Measurements from ENCODE around the gene LRRC4B.
A peak's percentile ranks its signal among the peaks of the same experiment; 100 is the strongest.

LRRC4B gene

DNA sequence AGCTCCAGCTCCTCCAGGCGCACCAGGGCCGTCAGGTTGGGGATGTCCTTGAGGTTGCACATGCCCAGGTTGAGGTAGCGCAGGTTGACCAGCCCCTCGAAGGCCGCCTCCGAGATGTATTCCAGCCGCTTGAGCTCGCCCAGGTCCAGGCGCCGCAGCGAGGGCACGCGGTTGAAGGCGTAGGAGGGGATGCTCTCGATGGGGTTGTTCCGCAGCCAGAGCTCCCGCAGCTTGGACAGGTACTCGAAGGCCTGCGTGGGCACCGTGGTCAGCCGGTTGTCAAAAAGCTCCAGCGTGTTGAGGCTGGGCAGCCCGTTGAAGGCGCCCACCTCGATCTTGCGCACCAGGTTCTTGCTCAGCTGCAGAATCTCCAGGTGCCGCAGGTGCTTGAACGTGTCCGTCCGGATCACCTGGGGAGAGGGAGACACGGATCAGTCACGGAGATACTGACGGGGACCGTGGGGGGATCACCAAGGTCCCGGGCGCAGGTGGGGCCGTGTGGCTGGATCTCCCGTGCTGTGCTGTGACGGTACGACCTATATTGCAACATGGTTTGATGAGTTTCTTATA, 49.1 kb downstream of the LRRC4B start:
- no peak for DNase-seq

DNA sequence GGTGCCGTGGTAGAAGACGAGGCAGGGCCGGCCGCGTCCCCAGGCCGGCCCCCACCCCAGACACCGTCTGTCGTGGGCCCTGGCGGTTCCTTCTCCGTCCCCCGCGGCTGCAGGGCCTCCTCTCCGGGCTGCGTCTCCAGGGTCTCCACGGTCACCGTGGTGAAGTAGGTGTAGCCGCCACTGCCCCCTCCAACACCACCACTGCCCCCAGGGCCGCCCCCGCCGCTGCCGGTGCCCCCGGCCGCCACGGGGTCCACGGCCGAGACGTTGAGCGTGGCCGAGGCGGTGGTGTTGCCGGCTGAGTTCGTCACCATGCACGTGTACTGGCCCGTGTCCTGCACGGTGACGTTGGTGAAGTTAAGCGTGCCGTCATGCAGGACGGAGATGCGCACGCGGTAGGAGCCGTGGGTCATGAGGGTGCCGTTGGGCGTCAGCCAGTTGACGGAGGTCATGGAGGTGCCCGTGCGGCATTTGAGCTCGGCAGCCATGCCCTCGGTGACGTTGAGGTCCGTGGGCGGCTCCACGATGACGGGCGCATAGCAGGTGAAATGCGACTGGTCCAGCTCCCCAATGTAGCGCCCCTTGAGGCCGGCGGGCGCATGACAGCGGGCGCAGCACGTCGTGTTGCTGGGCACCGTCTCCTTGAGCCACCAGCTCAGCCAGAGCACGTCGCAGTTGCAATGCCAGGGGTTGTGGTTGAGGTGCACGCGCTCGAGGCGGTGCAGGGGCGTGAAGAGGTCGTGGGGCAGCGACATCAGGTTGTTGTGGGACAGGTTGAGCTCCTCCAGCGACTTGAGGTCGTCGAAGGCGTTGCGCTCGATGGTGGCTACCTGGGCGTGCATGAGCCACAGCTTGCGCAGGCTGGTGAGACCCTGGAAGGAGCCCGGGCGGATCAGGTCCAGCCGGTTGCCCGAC, 49.9 kb downstream of the LRRC4B start:
- no peak for DNase-seq

DNA sequence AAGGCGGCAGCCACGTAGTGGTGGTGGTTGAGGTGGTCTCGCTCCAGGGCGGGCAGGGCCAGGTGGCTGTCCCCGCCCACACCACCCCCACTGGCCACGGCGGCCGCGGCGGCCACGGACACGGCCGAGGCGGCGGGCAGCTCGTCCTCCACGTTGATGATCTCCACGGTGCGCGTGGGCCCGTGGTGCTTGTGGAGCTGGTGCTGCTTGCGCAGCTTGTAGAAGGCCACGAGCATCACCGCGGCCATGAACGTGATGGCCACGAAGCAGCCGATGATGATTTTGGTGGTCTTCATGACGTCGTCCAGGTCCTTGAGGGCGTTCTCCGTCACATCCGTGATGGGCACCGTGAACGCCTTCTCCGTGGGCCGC, 50.5 kb downstream of the LRRC4B start:
- DNase-seq, result no peak

DNA sequence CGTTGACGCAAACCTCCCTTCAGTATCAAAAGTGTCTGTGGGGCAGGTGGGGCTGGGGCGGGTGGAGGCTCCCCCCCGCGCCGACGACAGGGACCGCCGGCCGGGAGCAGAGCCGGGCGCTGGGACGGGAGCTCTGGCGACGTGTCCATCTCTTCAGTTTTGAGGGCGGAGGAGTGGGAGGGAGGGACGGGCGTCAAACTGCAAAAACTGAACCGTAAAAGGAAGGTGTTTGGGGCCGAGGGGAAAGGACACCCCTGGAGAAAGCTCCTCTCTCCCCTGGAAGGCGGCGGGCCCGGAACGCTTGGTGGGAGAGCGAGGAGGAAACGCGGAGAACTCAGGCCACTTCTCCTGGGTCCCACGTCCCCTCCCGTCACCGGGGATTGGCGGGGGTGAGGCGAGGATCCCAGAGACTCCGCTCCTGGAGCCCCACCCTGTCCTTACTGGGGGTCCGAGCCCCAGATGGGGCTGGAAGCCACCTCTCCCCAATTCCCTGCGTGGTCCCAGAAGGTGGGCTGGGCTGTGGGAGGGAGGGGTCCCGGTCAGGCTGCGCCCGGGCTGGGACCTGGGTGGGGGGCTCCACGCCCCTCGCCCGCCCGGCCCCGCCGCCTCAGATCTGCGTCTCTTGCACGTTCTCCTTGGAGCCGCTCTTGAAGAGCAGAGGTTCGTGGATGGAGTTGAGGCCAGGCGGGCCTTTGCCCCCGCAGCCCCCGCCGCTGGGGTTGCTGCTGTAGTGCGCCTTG, 51.1 kb downstream of the LRRC4B start:
- DNase-seq, result no peak

DNA sequence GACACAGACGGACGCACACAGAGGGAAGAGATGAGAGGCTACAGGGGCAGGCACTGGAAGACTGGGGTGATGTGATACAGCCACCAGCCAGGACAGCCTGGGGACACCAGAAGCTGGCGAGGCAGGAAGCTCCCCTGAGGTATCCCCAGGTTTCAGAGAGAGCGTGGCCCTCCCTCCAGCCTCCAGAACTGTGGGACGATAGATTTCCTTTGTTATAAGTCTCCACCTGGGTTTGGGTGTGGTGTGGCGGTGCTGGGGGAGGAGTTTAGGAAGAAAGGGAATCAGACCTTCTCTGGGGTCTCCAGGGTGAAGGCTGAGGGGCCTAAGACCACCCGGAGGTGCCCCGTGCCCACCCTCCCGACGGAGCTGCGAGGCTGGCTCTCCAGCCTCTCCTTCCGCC, 51.8 kb downstream of the LRRC4B start:
- no peak for DNase-seq

DNA sequence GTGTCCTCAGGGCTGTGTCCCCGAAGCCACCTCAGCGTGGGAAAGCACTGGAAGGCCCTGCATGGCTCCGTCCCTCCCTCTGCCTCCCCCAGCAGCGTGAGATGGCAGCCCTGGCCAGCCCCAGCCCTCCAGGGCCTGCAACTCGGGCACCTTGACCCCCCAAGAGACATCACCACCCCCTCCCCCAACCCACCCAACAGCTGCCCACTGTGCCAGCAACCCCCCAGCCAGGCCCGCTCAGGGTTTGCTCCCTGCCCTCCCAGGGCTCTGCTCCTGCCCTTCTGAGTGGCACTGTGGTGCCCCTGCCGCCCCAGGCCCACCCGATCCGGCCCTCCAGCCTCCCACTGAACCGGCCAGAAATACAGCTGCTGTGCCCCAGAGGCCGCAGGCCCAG, 53.1 kb downstream of the LRRC4B start:
- DNase-seq, result no peak

DNA sequence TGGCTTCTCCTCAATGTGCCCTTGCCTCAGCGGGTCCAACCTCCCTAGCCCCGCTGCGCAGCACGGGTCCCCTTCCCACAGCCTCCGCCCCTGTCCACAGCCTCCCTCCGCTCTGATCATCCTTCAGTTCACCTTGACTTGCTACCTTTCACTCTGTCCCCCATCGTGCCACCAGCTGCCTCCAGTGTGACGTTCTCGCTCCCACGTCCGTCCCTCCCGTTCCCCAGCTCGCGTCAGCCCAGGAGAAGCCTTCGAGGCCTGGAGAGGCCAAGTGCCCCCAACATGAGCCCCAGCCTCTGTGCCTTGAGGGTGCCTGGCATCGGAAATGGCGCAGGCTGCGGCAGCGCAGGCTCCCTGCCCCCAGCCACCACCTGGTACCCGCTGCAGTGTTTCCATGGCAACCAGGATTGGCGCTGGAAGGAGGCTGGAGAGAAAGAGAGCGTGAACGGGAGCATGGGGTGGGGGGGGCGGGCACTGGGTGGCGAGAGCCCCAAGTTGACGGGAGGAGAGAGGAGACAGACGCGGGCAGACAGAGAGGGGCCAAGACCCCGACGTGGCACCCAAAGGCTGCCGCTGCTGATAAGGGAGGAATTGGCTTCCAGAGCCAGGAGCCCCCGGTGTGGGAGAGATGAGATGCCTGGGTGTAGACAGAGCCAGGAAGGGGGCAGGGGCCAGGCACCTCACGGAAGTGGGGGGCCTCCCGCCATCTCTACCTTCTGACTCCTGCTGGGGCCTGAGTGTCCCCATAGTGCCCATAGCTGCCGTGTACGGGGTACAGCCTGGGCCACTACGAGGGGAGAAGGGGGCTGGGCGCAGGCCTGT, 53.7 kb downstream of the LRRC4B start:
- DNase-seq, result peak; percentile 79

DNA sequence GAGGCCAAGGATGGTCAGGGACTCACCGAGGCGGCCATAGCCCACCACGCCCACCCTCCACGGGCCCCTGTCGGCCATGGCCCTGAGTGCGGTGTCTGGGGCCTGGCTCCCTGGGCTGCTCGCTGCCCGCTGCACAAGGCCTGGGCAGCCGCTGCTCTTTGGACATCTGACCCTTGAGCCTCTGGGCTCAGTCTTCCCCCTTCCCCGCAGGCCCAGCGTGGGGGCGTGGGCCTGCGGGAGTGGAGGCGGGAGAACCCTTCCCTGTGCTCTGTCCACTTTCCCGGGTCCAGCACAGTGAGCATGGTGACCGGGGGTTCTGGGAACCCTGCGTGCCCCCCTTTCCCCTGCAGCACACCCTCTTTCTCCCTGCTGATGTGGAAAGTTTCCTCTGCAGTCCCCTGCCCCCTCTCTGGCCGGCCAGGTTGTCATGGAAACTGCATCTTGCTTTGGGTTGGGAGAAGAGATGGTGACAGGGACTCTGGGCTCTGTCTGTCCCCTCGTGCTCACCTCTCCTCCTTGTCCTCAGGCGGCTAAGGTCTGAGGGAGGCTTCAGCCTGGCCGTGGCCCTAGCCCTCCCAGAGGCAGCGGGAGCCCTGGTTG, 54.4 kb downstream of the LRRC4B start, which contains the start of gene ASPDH:
Gene ASPDH, minus strand, starts transcription at position 168 of the 600 bp plus-strand sequence. Its CDS starts 90 bp downstream, at position 78.
- DNase-seq, result no peak

DNA sequence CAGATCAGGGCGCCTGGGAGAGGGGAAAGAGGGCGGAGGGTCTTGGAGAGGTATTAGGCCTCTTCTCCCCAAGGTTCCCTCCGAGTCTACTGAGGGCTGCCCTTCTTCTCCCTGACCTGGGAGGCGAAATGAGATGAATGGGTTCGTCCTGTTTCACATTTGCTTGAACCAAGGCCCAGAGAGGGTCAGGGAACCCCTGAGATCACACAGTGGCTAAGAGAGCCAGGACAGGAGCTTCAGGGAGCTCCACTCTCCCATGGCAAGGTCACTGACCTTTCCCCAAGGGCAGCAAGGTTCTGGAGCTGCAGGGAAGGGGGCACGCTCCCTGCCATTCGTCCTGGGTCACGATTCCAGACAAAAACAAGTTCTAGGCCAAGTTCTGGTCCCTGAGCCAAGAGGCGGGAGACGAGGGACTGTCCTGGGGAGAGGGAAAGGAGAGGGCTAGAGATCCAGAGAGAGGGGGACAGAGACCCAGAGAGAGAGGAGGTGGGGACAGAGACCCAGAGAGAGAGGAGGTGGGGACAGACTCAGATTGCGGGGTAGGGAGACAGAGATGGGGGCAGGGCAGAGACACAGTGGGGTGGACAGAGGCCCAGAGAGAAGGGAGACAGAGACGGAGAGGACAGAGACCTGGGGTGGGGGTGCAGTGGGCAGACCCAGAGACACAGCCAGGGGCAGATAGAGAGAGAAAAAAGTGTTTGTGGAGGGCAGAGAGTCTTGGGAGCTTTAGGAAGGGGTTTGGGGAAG, 55.1 kb downstream of the LRRC4B start:
- no peak for DNase-seq

DNA sequence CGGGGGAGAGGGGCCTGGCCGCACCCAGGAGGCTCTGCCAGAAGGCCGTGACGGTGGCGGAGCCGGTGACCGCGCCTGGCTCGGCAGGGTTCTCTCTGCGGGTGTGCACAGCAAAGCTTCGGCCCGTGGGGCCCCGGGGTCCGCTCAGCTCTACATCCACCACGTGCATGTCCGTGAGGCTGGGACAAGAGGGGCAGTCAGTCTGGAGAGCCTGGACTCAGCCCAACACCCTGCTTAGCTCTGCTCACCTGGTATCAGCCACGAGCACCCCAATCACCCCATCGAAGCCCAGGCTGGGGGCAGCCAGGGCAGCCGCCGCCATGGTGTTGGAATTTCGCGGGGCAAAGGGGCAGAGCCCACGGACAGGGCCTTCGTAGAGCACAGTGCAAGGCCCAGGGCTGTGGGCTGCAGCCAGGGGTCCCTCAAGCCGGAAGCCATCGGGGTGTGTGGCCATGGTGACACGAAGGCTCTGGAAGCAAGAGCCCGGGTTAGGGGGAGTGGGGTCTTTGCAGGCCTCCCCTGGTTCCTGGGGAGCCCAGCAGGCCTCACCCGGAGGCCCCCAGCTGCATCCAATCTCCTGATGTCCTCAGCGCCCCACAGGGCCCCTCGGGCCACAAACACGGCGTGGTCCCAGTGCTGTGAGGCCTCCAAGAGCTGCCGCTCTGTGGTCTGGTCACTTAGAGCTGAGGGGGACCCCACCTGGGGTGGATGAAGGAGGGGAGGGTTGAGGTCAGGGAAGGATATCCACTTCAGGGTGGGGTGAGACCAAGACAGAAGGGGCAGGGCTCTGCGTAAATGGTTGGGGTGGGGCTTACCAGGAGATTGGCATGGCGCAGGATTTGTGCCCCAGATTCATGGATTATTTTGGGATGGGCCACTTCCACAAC, 55.9 kb downstream of the LRRC4B start:
- no peak for DNase-seq

DNA sequence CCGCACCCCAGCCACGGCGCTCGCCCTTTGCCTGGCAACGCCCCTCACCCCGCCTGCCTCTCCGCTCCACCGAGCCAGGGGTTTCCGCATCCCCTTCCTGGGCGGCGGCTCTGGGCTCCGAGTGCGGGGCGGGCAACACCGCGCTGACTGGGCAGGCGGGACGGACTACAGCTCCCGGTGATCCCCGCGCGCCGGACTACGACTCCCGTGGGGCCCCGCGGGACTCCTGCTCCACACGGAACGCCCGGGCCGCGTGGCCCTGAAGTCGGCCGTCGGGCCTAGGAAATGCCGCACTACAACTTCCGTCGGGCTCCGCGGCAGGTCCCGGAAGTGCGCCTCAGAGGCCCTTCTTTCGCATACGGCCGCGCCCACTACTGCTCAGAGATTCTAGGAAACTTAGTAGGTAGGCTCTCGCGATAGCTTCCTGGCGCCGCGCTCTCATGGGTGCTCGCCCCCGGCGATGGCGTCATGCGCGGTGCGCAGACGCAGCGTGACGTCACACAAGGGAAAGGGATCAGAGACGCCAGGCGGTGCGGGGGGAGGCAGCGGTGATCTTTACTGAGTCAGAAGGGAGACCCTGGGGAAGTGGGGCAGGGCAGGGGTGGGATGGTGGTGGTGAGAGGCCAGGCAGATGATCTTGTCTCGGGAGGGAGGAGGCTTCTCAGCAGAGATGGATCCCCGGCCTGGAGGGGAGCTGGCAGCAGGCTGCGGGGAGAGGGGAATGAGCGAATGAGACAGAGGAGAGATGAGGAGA, 57.0 kb downstream of the LRRC4B start, which contains the start of gene JOSD2:
Gene JOSD2, minus strand, starts transcription at position 123 of the 754 bp plus-strand sequence. CDS start 760 bp downstream, outside the sequence.
- peak; percentile 97 for DNase-seq

DNA sequence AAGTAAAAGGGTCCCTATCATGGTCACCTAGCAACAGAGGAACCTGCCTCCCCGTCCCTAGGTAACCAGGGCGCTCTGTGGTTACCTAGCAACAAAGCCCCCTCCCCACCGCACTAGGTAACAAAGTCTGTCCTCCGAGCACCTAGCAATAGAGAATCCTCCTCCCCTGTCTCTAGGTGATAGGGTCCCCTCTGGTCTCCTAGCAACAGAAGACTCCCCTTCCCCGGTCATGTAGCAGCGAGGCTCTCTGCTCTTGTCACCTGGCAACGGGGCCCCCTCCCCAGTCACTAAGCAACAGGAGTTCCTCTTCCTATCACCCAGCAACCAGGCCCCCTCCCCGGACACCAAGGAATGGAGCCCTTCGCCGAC, 57.6 kb downstream of the LRRC4B start:
- peak; percentile 96 for DNase-seq

DNA sequence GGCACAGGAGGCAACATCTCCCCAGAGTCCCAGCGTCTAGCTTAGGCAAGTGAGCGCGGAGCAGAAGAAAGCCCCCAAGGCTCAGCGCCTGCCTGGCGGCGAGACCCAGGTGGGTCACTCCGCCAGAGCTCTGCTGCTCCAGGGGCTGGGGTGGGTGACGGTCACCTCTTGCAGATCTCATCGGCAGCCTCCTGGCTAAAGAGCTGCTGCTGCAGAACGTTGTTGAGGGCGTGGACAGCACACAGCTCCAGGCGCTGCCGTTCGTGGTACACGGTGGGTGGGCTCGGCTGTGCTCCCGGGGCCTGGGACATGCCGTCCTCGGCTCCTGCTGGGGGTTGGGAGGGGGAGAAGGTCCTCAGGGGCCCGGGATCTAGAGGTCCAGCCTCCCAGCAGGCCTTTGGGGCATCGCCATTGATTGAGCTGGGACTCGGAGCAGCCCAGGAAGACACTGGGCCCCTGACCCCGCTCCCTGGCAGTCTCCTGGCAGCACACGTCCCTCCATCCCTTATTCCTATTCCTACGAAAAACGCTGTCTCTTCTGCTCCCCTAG, 58.0 kb downstream of the LRRC4B start:
- no peak for DNase-seq

DNA sequence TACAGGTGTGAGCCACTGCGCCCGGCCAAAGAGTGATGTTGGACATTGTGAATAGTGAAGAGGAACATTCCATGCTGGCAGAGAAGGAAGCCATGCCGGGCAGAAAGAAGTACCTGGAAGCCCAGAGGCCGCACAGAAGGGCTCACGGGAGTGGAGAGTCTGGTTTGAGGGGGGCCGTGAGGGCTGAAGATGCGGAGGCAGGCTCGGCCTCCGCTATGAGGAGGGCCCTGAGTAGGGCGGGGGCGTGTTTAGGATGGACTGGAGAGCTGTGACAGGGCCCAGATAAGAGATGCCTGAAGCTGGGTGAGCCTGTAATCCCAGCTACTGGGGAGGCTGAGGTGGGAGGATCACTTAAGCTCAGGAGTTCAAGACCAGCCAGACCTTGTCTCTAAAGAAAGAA, 58.9 kb downstream of the LRRC4B start:
- no peak for DNase-seq

DNA sequence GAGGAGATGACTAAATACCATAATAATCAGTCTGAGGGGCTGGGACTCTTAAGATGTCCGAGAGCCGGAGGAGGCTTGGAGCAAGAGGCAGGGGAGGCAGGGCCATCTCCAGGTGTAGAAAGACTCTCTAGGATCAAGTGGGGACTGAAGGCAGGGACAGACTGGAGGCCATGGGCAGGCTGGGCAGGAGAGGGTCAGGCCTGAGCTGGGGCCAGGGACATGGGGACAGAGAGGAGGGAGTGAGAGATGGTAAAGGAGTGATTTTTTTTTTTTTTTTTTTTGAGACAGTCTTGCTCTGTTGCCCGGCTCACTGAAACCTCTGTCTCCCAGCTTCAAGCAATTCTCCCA, 59.4 kb downstream of the LRRC4B start:
- DNase-seq, result no peak

DNA sequence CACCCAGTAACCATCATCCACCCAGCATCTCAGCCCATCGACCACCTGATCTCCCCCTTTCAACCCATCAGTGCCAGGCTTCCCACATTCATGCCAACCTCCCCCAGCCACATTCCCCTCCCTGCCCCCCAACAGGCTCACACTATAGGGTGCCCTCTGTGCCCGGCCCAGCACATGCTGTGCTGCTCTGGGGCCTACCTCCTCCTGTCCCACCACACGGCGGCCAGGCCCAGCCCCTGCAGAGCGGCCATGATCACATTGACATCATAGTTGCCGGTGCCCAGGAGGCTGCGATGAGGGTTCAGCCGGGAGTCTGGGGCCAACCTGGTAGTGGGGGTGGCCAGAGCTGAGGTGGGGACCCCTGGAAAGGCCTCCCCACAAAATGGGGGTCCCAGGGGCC, 60.9 kb downstream of the LRRC4B start:
- no peak for DNase-seq

DNA sequence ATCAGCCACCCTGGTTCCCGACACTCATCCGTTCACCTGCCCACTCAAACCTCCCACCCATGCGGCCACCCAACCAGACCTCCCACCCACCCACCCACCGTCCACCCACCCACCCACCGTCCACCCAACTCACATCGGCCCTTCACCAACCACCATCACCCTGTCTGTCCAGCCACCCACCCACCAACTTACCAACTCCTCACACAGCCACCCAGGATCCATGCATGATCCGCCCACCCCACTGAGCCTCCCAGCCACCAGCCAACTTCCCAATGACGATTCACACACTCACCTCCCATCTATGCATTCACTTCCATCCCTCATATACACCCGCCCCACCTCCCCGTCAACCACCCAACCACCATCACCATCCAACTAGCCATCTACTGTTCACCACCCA, 61.5 kb downstream of the LRRC4B start:
- no peak for DNase-seq

DNA sequence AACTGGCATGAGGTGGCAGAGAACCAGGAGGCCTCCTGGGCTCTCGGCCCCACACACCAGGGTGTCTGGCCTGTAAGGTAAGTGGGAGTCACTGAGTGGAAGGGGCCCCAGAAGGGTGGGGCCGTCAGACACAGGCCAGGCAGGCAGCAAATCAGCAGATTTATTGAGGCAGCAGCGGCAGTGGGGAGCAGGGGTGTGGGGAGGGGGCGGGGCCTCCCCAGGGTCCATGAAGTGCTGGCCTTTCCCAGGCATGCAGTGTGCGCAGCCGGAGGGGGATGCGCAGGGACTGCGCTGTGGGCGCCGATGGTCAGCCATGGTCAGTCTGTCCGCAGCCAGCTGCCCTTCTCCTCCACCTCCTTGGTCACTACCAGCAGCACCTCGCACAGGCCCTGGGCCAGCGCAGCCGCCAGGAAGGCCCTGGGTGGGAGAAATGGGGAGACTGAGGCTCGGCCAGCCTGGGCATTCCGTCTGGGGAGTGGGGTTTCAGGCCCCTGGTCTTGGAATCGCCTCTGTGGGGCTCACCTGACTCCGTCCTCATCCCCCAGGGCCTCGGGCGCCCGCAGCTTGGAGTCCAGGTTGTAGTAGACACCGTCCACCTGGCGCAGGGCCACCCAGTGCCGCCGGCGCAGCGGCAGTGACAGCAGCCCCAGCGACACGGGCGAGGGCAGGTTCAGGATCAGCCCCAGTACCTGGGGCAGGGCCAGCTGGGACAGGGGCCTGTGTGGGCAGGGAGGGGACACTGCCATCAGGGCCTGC, 62.2 kb downstream of the LRRC4B start:
- no peak for DNase-seq

Data from DMS79 treated with DMSO at 0.1 percent for 48 hours (cell line).